Activated B cell treated with CpG ODN at 0.5 μM for 24 hours (primary cell): ENCODE measurements around the gene GNB1. TPM values are rescaled to one million over a fixed set of nuclear protein-coding genes. Genes with fewer than 3 reads are reported as not detected.

Experiments used
- ATAC-seq: fragments of 200-7000 bp; cut with Tn5 transposase; one replicate; pipeline ENCODE4 v1.10.0; 2021; ENCODE audit warnings: low read depth, mild to moderate bottlenecking, moderate library complexity
- CTCF ChIA-PET: fragments of 350-600 bp; sonication (Branson Sonifier 250); formaldehyde crosslinking; loops from one replicate; lab custom pipeline; 2021; ENCODE audit warnings: antibody characterized with exemption; lab: Charles Lee
- POLR2A ChIA-PET: fragments of 350-600 bp; sonication (Branson Sonifier 250); formaldehyde crosslinking; loops from one replicate; lab custom pipeline; 2021; ENCODE audit warnings: antibody characterized with exemption; lab: Charles Lee
- DNase-seq: peaks from one replicate; pipeline ENCODE4 v3.0.0; 2022
- H3K27ac Mint-ChIP-seq: one replicate; pipeline ENCODE4 v1.8.0; 2020; ENCODE audit warnings: mixed read lengths
- H3K27me3 Mint-ChIP-seq: one replicate; pipeline ENCODE4 v1.8.0; 2021; ENCODE audit warnings: mixed read lengths
- H3K36me3 Mint-ChIP-seq: one replicate; pipeline ENCODE4 v1.8.0; 2021; ENCODE audit warnings: low read depth, mixed read lengths
- H3K4me1 Mint-ChIP-seq: one replicate; pipeline ENCODE4 v1.8.0; 2021; ENCODE audit warnings: mixed read lengths
- H3K4me3 Mint-ChIP-seq: one replicate; pipeline ENCODE4 v1.8.0; 2020; ENCODE audit warnings: mild to moderate bottlenecking, mixed read lengths
- H3K9me3 Mint-ChIP-seq: one replicate; pipeline ENCODE4 v1.8.0; 2020; ENCODE audit warnings: mixed read lengths
- intact Hi-C: fragments of 100-400 bp; cut with micrococcal nuclease; formaldehyde crosslinking; loops from one replicate; pipeline ENCODE4 v1.15.1; 2024
- total RNA-seq: library from RNA; stranded (reverse); gene quantifications from 2 replicates; pipeline ENCODE4 v1.2.3, GENCODE V29; 2022
- TF ChIP-seq, protein P1 (sequence below): fragments of 200-600 bp; IDR thresholded peaks from one replicate; pipeline ENCODE4 v1.8.0; 2022; ENCODE audit warnings: antibody characterized with exemption, mild to moderate bottlenecking

The GNB1 gene
- total RNA-seq, 1 donor from 2014 or later: 302 TPM

DNA sequence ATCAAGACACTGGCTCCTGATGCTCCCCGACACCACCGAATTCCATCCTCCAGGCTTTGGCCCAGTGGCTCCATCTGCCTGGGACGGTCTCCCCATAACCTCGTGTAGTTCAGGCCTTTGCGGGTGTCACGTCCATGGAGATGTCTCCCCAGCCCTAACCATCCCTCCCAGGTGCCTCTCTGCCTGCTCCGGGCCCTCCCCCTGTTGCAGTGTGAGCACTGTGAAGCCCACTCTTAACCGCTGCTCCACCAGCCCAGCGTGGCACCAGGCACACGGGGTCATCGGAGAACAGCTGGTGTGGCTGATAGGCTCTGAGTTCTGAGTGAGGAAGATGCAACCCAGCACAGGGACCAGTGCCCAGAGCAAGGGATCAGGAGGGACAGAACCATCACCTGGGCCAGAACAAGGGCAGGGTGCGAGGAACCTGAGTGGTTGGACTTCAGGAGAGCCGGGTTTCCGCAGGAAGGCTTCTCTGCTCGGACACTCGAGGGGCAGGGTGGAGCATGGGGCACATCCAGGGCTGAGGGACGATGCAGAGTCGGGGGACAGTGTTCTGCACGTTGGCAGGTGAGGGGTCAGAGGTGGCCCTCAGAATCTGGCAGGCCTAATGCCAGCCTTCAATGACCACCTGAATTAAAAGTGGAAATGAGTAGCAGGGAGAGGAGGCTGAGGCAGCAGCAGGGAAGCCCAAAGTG, 2.6 kb upstream of the GNB1 start:
- TF ChIP-seq, protein P1, sequence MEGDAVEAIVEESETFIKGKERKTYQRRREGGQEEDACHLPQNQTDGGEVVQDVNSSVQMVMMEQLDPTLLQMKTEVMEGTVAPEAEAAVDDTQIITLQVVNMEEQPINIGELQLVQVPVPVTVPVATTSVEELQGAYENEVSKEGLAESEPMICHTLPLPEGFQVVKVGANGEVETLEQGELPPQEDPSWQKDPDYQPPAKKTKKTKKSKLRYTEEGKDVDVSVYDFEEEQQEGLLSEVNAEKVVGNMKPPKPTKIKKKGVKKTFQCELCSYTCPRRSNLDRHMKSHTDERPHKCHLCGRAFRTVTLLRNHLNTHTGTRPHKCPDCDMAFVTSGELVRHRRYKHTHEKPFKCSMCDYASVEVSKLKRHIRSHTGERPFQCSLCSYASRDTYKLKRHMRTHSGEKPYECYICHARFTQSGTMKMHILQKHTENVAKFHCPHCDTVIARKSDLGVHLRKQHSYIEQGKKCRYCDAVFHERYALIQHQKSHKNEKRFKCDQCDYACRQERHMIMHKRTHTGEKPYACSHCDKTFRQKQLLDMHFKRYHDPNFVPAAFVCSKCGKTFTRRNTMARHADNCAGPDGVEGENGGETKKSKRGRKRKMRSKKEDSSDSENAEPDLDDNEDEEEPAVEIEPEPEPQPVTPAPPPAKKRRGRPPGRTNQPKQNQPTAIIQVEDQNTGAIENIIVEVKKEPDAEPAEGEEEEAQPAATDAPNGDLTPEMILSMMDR: no peak
- intact Hi-C loops: loop anchor here (10.0 kb wide), 1 partner anchor 589 kb away; the partner anchor contains the start of genes ACAP3 and PUSL1
- Mint-ChIP-seq H3K27me3 (no peaks in the 10 kb centered on the region), H3K4me1 (peaks cover 50% of the 10 kb centered on the region), H3K4me3 (peak overlapping the region; percentile 41), H3K36me3 (peaks cover 6% of the 10 kb centered on the region), H3K27ac (peak overlapping the region; percentile 21), H3K9me3 (no peaks in the 10 kb centered on the region)
- ChIA-PET POLR2A (no interaction called here), CTCF (interaction anchor here (2.9 kb wide), 1 partner anchor 12 kb away, joined by 13 read pairs; no protein-coding TSS in a partner anchor)
- DNase-seq (no peak), ATAC-seq (no peak)

DNA sequence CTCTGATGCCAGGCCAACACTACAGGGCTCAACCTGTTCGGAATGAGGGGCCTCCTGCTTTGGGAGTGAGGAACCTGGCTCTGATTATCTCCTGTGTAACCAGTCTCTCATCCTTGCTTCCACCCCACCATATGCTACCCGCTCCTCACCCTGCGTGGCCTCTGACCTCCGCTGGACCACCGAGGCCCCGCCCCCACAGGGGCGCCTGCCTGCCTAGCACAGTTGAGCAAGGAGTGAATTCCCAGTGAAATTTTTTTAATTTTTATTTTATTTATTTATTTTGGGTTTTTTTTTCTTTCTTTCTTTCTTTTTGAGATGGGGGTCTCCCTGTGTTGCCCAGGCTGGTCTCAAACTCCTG, 1.9 kb upstream of the GNB1 start:
- POLR2A ChIA-PET: interaction anchor here (1.0 to 2.1 kb wide), 3 partner anchors 10 to 28 kb away, joined by 4 to 17 read pairs (median 9); no protein-coding TSS in a partner anchor
- H3K4me1 Mint-ChIP-seq: peaks cover 56% of the 10 kb centered on the region
- no peaks in the 10 kb centered on the region for H3K27me3 Mint-ChIP-seq
- TF ChIP-seq, protein P1: no peak
- H3K36me3 Mint-ChIP-seq: peaks cover 11% of the 10 kb centered on the region
- no peak for ATAC-seq
- H3K27ac Mint-ChIP-seq: peak overlapping the region; percentile 95
- no peak for DNase-seq
- H3K4me3 Mint-ChIP-seq: peak overlapping the region; percentile 86
- H3K9me3 Mint-ChIP-seq: no peaks in the 10 kb centered on the region
- intact Hi-C loops: loop anchor here (10.0 kb wide), 1 partner anchor 588 kb away; the partner anchor contains the start of genes ACAP3 and PUSL1
- CTCF ChIA-PET: no interaction called here

DNA sequence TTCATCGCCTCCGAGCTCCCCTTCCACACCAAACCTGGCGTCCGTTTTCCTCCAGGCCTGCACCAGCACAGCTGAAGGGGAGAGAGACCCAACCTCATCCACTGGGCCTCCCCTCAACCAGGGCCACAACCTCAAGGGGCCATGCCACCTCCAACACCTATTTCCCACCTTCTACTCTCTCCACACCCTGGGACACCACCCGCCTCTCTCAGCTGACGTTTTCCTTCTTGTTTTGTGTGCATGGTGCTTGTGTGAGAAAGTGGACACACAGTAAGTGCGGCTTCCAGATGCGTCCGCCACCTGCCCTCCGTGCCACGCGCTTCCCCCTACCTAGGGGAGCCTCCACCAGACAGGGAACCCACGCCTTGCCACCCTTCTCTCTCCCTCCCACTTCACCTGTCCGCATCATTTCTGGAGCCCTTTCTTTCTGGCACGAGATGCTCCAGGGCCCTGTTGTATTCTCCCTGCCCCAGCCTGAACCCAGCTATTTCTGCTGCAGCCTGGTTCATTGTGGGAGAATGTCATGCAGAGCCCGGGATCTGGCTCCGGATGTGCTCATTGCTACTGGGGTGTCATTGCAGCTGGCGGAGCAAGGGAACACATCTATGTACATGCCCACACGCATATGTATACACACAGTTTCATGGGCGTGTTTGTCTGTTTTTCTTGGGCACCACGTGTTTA, 1.3 kb upstream of the GNB1 start:
- H3K27me3 Mint-ChIP-seq: no peaks in the 10 kb centered on the region
- ChIA-PET CTCF (interaction anchor here (1.1 to 1.2 kb wide), 2 partner anchors 14 to 103 kb away, joined by 3 to 5 read pairs; no protein-coding TSS in a partner anchor), POLR2A (interaction anchor here (0.6 to 2.1 kb wide), 17 partner anchors 9 to 214 kb away, joined by 3 to 17 read pairs (median 5); partner anchors contain the start of genes CDK11A and NADK)
- peaks cover 11% of the 10 kb centered on the region for H3K36me3 Mint-ChIP-seq
- TF ChIP-seq, protein P1: no peak
- H3K9me3 Mint-ChIP-seq: no peaks in the 10 kb centered on the region
- ATAC-seq: no peak
- intact Hi-C loops: loop anchor here (10.0 kb wide), 1 partner anchor 587 kb away; the partner anchor contains the start of genes ACAP3 and PUSL1
- peaks cover 61% of the 10 kb centered on the region for H3K4me1 Mint-ChIP-seq
- peak overlapping the region; percentile 86 for H3K4me3 Mint-ChIP-seq
- peak overlapping the region; percentile 95 for H3K27ac Mint-ChIP-seq
- DNase-seq: no peak

DNA sequence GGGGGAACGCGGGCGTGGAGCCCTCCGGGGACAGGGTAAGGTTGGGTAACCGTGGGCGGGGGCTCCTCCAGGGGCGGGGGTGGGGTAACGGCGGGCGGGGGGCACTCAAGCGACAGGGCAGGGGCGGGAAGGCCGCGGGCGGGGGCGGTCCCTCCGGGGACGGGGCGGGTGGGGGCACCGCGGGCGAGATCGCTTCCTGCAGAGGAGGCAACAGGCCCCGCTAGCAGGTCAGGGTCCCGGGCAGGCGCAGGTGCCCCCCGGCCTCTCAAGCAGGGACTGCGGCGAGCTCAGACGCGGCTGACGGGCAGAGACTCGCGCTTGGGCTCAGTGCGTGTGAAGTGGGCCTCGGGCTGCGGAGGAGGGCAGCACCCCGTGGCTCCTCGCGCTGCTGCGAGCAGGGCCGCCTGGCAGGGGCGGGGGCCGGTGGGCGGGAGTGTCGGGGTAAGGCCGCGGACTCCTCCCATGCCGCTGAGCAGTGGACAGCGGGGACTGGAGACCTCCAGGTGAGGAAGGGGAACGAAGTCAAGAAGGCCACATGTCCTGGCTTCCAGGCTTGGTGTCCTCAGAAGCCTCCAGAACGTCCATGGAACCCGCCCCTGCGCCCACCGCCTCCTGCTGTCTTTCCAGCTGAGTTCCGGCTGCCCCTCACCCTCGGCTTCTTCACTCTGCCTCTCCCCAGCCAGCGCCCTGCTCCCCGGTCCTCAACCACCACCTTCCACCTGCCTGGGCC, 627 bp upstream of the GNB1 start:
- POLR2A ChIA-PET: interaction anchor here (0.5 to 2.1 kb wide), 20 partner anchors 8 to 747 kb away, joined by 3 to 17 read pairs (median 4); partner anchors contain the start of genes CDK11A and NADK
- Mint-ChIP-seq H3K36me3 (peaks cover 11% of the 10 kb centered on the region), H3K4me1 (peaks cover 65% of the 10 kb centered on the region), H3K27ac (peak overlapping the region; percentile 95), H3K27me3 (no peaks in the 10 kb centered on the region), H3K9me3 (no peaks in the 10 kb centered on the region), H3K4me3 (peak overlapping the region; percentile 86)
- intact Hi-C loops: loop anchor here (1.0 to 10.0 kb wide), 5 partner anchors 15 to 587 kb away; partner anchors contain the start of genes ACAP3 and PUSL1
- peak; percentile 64 for ATAC-seq
- TF ChIP-seq, protein P1: no peak
- CTCF ChIA-PET: interaction anchor here (1.1 to 1.2 kb wide), 2 partner anchors 14 to 103 kb away, joined by 3 to 5 read pairs; no protein-coding TSS in a partner anchor
- no peak for DNase-seq
